T1000 (cell line): ENCODE data around the gene ELOA.
A peak's percentile ranks its signal among the peaks of the same experiment; 100 is the strongest.
"Not testable (repeated sequence)": the region's sequence is repeated elsewhere in the genome, so short reads cannot be mapped to it uniquely, and the experiment has no call there.

ENCODE experiments used
- DNase-seq: peaks from one replicate; lab custom pipeline; 2025; ENCODE audit warnings: mixed read lengths; lab: John Stamatoyannopoulos, UW

The ELOA gene

GRCh38 chr1:23800400-23801337 is 57.4 kb downstream of the ELOA start, which contains the start of gene GALE:
TSS of gene GALE (minus strand) at chr1:23800754. CDS start at chr1:23799007, 1,747 bp downstream.
- peak; percentile 88 for DNase-seq

GRCh38 chr1:23801338-23801748 is 58.1 kb downstream of the ELOA start:
- DNase-seq = no peak

- no peak for DNase-seq
These were observed 58.6 kb downstream of the ELOA start for GRCh38 chr1:23801876-23802275.

- DNase-seq = not testable (repeated sequence)
These were observed 59.6 kb downstream of the ELOA start for GRCh38 chr1:23802809-23803342.

GRCh38 chr1:23803674-23804073 is 60.4 kb downstream of the ELOA start:
- no peak for DNase-seq

- DNase-seq = no peak
These were observed 61.0 kb downstream of the ELOA start for GRCh38 chr1:23804183-23804835.

- no peak for DNase-seq
These were observed 61.8 kb downstream of the ELOA start for GRCh38 chr1:23805025-23805424.

GRCh38 chr1:23806280-23806679 is 63.0 kb downstream of the ELOA start:
- no peak for DNase-seq

GRCh38 chr1:23807453-23807852 is 64.2 kb downstream of the ELOA start:
- DNase-seq = no peak

GRCh38 chr1:23809751-23810171 is 66.5 kb downstream of the ELOA start:
- peak; percentile 19 for DNase-seq

GRCh38 chr1:23810818-23811540 is 67.7 kb downstream of the ELOA start:
- no peak for DNase-seq
